ENCODE data around the gene BCAS4. TPM values are rescaled to one million over a fixed set of nuclear protein-coding genes. Genes with fewer than 3 reads are reported as not detected.

Gene BCAS4
- total RNA-seq, 2 donors from 2014 or later = 9.5 to 25.2 TPM

DNA sequence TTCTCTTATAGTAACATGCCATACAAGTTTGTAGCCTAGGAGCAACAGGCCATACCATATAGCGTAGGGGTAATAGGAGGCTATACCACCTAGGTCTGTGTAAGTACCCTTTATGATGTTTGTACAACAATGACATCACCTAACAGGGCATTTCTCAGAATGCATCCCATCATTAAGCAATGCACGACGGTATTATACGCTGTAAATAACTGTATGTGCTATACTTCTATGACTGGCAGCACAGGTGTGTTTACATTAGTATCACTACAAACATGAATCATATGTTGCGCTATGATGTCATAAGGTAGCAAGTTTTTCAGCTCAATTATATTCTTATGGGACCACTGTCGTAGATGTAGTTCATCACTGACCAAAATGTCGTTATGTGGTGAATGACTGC, 105.4 kb downstream of the BCAS4 start:
- Histone ChIP-seq H3K27me3 (ENCODE audit: control insufficient read depth, insufficient read depth, low read length, poor library complexity, severe bottlenecking) (no peaks in the 10 kb centered on the region), H3K4me3 (ENCODE audit: low read length) (no peak overlapping the region), H3K4me1 (ENCODE audit: control insufficient read depth, insufficient read depth, low read length) (peaks cover 5% of the 10 kb centered on the region), H3K9ac (ENCODE audit: extremely low read depth, low read length, poor library complexity, severe bottlenecking) (no peak overlapping the region), H3K9me3 (ENCODE audit: control insufficient read depth, low read length) (no peaks in the 10 kb centered on the region), H3K36me3 (ENCODE audit: control insufficient read depth, insufficient read depth, low read length) (peaks cover 99% of the 10 kb centered on the region), H3K27ac (ENCODE audit: low read depth, low read length) (no peak overlapping the region)
- Mint-ChIP-seq H3K27ac (no peak overlapping the region), H3K27me3 (ENCODE audit: insufficient read depth) (no peaks in the 10 kb centered on the region), H3K4me3 (no peak overlapping the region), H3K36me3 (ENCODE audit: low read depth) (peaks cover 77% of the 10 kb centered on the region), H3K4me1 (peaks cover 32% of the 10 kb centered on the region), H3K9me3 (no peaks in the 10 kb centered on the region)
- WGBS, 2 experiments (ENCODE audit: insufficient coverage in 1 of 2, insufficient read length in 1 of 2) = 93 to 96% methylated on average over 7 of the region's 7 CpGs
- TF ChIP-seq, protein P1, sequence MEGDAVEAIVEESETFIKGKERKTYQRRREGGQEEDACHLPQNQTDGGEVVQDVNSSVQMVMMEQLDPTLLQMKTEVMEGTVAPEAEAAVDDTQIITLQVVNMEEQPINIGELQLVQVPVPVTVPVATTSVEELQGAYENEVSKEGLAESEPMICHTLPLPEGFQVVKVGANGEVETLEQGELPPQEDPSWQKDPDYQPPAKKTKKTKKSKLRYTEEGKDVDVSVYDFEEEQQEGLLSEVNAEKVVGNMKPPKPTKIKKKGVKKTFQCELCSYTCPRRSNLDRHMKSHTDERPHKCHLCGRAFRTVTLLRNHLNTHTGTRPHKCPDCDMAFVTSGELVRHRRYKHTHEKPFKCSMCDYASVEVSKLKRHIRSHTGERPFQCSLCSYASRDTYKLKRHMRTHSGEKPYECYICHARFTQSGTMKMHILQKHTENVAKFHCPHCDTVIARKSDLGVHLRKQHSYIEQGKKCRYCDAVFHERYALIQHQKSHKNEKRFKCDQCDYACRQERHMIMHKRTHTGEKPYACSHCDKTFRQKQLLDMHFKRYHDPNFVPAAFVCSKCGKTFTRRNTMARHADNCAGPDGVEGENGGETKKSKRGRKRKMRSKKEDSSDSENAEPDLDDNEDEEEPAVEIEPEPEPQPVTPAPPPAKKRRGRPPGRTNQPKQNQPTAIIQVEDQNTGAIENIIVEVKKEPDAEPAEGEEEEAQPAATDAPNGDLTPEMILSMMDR (conservative IDR thresholded peaks at IDR 0.05) = no peak
- DNase-seq = no peak

DNA sequence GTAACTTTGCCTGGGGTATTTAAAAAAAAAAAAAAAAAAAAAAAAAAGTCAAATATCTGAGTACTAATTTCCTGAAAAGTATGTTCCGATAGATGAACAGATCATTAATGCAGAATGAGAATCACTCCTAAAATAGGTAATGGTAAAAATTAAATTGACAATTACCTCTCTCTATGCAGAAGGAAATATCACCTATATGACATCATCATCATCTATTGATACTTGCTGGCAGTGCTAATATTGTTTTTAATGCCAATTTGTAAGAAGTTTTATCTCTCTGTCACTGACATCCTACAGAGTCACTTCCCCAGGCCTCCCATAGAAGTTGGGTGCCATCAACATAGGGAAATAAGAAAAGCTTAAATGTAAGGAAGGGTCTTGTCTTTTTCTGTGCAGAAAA, 106.4 kb downstream of the BCAS4 start:
- H3K27me3 Mint-ChIP-seq (ENCODE audit: insufficient read depth) = no peaks in the 10 kb centered on the region
- no peak overlapping the region for H3K4me3 Mint-ChIP-seq
- no peak for DNase-seq
- H3K4me1 Mint-ChIP-seq = peaks cover 32% of the 10 kb centered on the region
- H3K27ac ChIP-seq (ENCODE audit: low read depth, low read length) = no peak overlapping the region
- H3K36me3 ChIP-seq (ENCODE audit: control insufficient read depth, insufficient read depth, low read length) = peaks cover 99% of the 10 kb centered on the region
- H3K9me3 Mint-ChIP-seq = no peaks in the 10 kb centered on the region
- H3K36me3 Mint-ChIP-seq (ENCODE audit: low read depth) = peaks cover 68% of the 10 kb centered on the region
- no peak overlapping the region for H3K9ac ChIP-seq (ENCODE audit: extremely low read depth, low read length, poor library complexity, severe bottlenecking)
- TF ChIP-seq, protein P1 (conservative IDR thresholded peaks at IDR 0.05) = no peak
- no peak overlapping the region for H3K4me3 ChIP-seq (ENCODE audit: low read length)
- H3K27ac Mint-ChIP-seq = no peak overlapping the region
- WGBS, 2 experiments (ENCODE audit: insufficient coverage in 1 of 2, insufficient read length in 1 of 2) = no CpG with 5 or more reads among the region's 1 CpG
- peaks cover 5% of the 10 kb centered on the region for H3K4me1 ChIP-seq (ENCODE audit: control insufficient read depth, insufficient read depth, low read length)
- H3K27me3 ChIP-seq (ENCODE audit: control insufficient read depth, insufficient read depth, low read length, poor library complexity, severe bottlenecking) = no peaks in the 10 kb centered on the region
- no peaks in the 10 kb centered on the region for H3K9me3 ChIP-seq (ENCODE audit: control insufficient read depth, low read length)

DNA sequence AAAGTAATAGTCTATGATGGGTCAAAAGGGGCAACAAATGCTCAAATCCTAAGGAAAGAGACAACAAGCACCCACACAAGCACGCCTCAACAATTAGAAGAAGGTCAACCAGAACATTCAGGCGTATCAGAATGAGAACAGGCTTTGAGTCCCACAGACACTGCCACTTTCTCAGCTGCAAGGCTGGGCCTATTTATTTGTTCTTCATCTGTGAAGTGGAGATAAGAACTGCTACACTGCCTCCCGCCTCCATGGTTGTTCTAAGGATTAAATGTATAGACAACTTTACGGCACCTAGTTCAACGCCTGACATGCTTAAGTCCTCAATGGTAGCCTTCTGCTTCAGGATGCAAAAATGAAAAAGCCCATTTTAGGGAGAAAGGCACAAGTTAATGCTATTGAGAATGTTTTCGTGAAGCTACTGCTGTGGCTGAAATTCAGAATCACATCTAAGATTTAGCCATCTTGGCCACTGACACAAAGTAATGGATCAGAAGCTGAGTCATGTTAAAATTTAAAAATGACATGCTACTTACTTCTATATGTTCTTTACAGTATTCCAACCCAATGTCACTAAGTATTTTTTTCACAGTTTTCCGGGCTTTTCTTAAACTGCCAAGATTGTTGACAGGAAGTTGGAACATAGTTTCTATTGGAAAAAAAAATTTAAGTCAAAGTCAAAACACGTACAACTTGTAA, 108.6 kb downstream of the BCAS4 start:
- no peaks in the 10 kb centered on the region for H3K27me3 Mint-ChIP-seq (ENCODE audit: insufficient read depth)
- no peak overlapping the region for H3K4me3 Mint-ChIP-seq
- peak overlapping the region; percentile 3 for H3K27ac ChIP-seq (ENCODE audit: low read depth, low read length)

More for the DNA sequence above, 108.6 kb downstream of the BCAS4 start:
- TF ChIP-seq, protein P1 (conservative IDR thresholded peaks at IDR 0.05) = no peak
- WGBS, 2 experiments (ENCODE audit: insufficient coverage in 1 of 2, insufficient read length in 1 of 2) = 88 to 96% methylated on average over 4 to 8 of the region's 8 CpGs
- Histone ChIP-seq H3K4me1 (ENCODE audit: control insufficient read depth, insufficient read depth, low read length) (peaks cover 5% of the 10 kb centered on the region), H3K9me3 (ENCODE audit: control insufficient read depth, low read length) (no peaks in the 10 kb centered on the region), H3K4me3 (ENCODE audit: low read length) (no peak overlapping the region), H3K27me3 (ENCODE audit: control insufficient read depth, insufficient read depth, low read length, poor library complexity, severe bottlenecking) (no peaks in the 10 kb centered on the region), H3K36me3 (ENCODE audit: control insufficient read depth, insufficient read depth, low read length) (peaks cover 93% of the 10 kb centered on the region), H3K9ac (ENCODE audit: extremely low read depth, low read length, poor library complexity, severe bottlenecking) (no peak overlapping the region)
- peaks cover 28% of the 10 kb centered on the region for H3K4me1 Mint-ChIP-seq
- DNase-seq = no peak
- peaks cover 1% of the 10 kb centered on the region for H3K9me3 Mint-ChIP-seq
- peaks cover 64% of the 10 kb centered on the region for H3K36me3 Mint-ChIP-seq (ENCODE audit: low read depth)
- H3K27ac Mint-ChIP-seq = peak overlapping the region; percentile 44

Data from endodermal cell (in vitro differentiated cells).